ENCODE measurements around the gene CLDN8.

GRCh38 chr21:30234643-30235042 is 18.7 kb upstream of the CLDN8 start:
- TF ChIP-seq ZNF24 (IDR thresholded peaks at IDR 0.05) (no peak), CTCF (CRISPR knock-in tag; IDR thresholded peaks at IDR 0.05) (no peak), GABPA (IDR thresholded peaks at IDR 0.05; ENCODE audit: low read depth, low read length) (no peak), GABPA (CRISPR knock-in tag; IDR thresholded peaks at IDR 0.05; ENCODE audit: low read depth) (no peak), ZNF274 (CRISPR knock-in tag; IDR thresholded peaks at IDR 0.05) (no peak), ZNF460 (CRISPR knock-in tag; IDR thresholded peaks at IDR 0.05; ENCODE audit: borderline replicate concordance) (no peak), NPAS2 (CRISPR knock-in tag; IDR thresholded peaks at IDR 0.05; ENCODE audit: borderline replicate concordance) (no peak), AHR (CRISPR knock-in tag; IDR thresholded peaks at IDR 0.05) (no peak), POLR2A (IDR thresholded peaks at IDR 0.05; ENCODE audit: insufficient read depth in 1 of 2, low read depth in 2 of 2, low read length in 2 of 2) (no peak), BCL6 (CRISPR knock-in tag; IDR thresholded peaks at IDR 0.05) (no peak), JUN (CRISPR knock-in tag; IDR thresholded peaks at IDR 0.05) (no peak), MYNN (CRISPR knock-in tag; IDR thresholded peaks at IDR 0.05; ENCODE audit: low read depth) (no peak), HBP1 (CRISPR knock-in tag; IDR thresholded peaks at IDR 0.05; ENCODE audit: low read depth) (no peak)

All from HepG2 (cell line).